ENCODE data around the gene SLC9A8. TPM values are rescaled to one million over a fixed set of nuclear protein-coding genes. Genes with fewer than 3 reads are reported as not detected.

The SLC9A8 gene, protein sequence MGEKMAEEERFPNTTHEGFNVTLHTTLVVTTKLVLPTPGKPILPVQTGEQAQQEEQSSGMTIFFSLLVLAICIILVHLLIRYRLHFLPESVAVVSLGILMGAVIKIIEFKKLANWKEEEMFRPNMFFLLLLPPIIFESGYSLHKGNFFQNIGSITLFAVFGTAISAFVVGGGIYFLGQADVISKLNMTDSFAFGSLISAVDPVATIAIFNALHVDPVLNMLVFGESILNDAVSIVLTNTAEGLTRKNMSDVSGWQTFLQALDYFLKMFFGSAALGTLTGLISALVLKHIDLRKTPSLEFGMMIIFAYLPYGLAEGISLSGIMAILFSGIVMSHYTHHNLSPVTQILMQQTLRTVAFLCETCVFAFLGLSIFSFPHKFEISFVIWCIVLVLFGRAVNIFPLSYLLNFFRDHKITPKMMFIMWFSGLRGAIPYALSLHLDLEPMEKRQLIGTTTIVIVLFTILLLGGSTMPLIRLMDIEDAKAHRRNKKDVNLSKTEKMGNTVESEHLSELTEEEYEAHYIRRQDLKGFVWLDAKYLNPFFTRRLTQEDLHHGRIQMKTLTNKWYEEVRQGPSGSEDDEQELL
- total RNA-seq: 10 to 100 TPM in 3 of 4 donors, 1 to 10 TPM in 1; 8.2 to 19.4 (median 11.2) TPM
- polyA plus RNA-seq: 10 to 100 TPM in 1 of 3 donors, 1 to 10 TPM in 2; 6.1 to 11.4 (median 6.3) TPM
- long read RNA-seq, donor 1, partial matches to known transcripts: 0 of 6 reads
- long read RNA-seq, donor 1, other reads (novel, unspliced or antisense): 6 of 6 reads
- long read RNA-seq, donor 2, full-length matches to known transcripts: 1 of 17 reads
- long read RNA-seq, donor 2, partial matches to known transcripts: 16 of 17 reads
- long read RNA-seq, donor 2, other reads (novel, unspliced or antisense): 0 of 17 reads

DNA sequence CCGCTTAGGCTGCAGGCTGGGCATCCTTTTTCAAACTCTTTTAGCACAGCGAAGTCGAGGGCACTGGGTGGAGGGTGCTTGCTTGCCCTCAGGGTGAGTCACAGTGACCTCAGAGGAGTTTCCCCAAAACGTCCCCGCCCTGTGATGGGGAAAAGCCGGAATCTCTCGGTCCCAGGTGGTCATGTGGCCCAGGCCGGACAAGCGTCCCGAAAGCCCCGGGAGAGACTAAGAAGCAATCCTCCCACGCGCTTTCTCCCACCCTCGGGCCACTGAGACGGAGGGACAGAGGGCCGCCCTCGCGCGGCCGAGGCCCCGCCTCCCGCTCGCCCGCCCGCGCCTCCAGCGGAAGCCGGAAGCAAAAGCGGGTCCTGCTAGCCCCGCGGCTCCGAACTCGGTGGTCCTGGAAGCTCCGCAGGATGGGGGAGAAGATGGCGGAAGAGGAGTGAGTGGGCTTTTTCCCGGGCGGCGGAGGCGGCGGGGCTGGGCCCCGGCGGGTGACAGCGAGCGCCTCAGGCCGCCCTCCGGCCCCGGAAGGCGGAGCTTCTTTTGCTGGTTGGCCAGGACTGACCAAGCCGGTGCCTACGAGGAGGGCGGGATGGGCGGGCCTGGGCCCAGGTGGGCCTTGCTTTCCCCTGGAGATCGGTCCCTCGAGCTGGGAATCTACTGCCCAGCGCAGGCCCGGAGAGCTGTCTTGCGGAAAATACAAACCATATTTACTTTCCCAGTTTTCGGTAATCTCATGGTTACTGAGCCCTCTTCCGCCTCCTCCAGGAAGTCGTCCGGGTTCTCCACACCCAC, at the start of gene SLC9A8:
TSS of gene SLC9A8 (plus strand) at position 322 of the 798 bp plus-strand sequence. CDS start at position 417, 95 bp downstream.
- Histone ChIP-seq H3K27ac (peak within 1 kb of the TSS; percentile 98), H3K4me3 (peak within 1 kb of the TSS; percentile 82), H3K4me1 (peaks cover 29% of the 10 kb centered on the region), H3K27me3 (ENCODE audit: insufficient read depth in 3 of 3, low read length in 2 of 3) (no peaks in the 10 kb centered on the region), H3K36me3 (ENCODE audit: insufficient read depth in 1 of 2, low read depth in 1 of 2) (peaks cover 0 to 26% of the 10 kb centered on the region in 2 donors), H3K9me3 (no peaks in the 10 kb centered on the region)
- peak; percentile 45 for TF ChIP-seq CTCF (IDR thresholded peaks at IDR 0.05)
- intact Hi-C loops (cut with DNase I): loop anchor here (5.0 kb wide), 2 partner anchors 35 to 100 kb away; partner anchors contain the start of gene B4GALT5 (in 2 of the 2)
- peak; percentile 87 to 93 (median 90) for ATAC-seq
- WGBS, 3 donors: 0 to 1% (median 0%) methylated on average over 32 to 61 of the region's 61 CpGs
- DNase-seq: peak; percentile 90 to 94

GRCh38 chr20:49762940-49763766, 49.5 kb upstream of the SLC9A8 start:
- DNase-seq (no peak), ATAC-seq (no peak)
- no peaks in the 10 kb centered on the region for H3K36me3 ChIP-seq (ENCODE audit: insufficient read depth in 1 of 2, low read depth in 1 of 2)
- no peaks in the 10 kb centered on the region for H3K27me3 ChIP-seq (ENCODE audit: insufficient read depth in 3 of 3, low read length in 2 of 3)
- H3K4me3 ChIP-seq: no peak overlapping the region
- WGBS, 3 donors: 83 to 90% (median 87%) methylated on average over 12 of the region's 12 CpGs
- peaks cover 11% of the 10 kb centered on the region for H3K4me1 ChIP-seq
- intact Hi-C loops (cut with DNase I): no loop called here
- no peak for TF ChIP-seq CTCF (IDR thresholded peaks at IDR 0.05)
- no peaks in the 10 kb centered on the region for H3K9me3 ChIP-seq
- peak overlapping the region; percentile 31 for H3K27ac ChIP-seq

DNA sequence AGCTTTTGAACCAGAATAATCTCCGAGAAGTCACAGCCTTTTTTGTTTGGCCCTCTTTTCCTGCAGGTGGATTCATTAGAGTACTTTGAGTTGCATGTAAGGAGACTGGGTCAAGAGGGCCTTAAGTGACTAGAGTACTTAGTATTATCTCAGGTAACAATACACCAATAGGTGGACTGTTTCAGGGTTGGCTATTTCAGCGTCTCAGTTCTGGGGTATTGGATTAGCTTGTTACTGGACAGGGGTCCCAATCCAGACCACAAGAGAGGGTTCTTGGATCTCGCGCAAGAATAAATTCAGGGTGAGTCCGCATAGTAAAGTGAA, 47.3 kb upstream of the SLC9A8 start:
- Histone ChIP-seq H3K27me3 (ENCODE audit: insufficient read depth in 3 of 3, low read length in 2 of 3) (no peaks in the 10 kb centered on the region), H3K36me3 (ENCODE audit: insufficient read depth in 1 of 2, low read depth in 1 of 2) (no peaks in the 10 kb centered on the region), H3K27ac (peak overlapping the region; percentile 53), H3K9me3 (no peaks in the 10 kb centered on the region), H3K4me1 (peaks cover 28% of the 10 kb centered on the region), H3K4me3 (no peak overlapping the region)
- WGBS, 3 donors: 91 to 96% (median 93%) methylated on average over 5 of the region's 5 CpGs
- intact Hi-C loops (cut with DNase I): loop anchor here in 1 of 2 donors (5.0 kb wide), 1 partner anchor 48 kb away; no protein-coding TSS in a partner anchor
- DNase-seq (no peak), ATAC-seq (no peak)
- TF ChIP-seq CTCF (IDR thresholded peaks at IDR 0.05): no peak
